SH-SY5Y (cell line): ENCODE measurements around the gene PTGER4.

Experiments used
- GATA2 ChIP-seq: IDR thresholded peaks from 2 replicates; pipeline ENCODE4 v1.6.1; 2011; ENCODE audit warnings: mild to moderate bottlenecking, low read depth, low read length
- GATA3 ChIP-seq: IDR thresholded peaks from 2 replicates; pipeline ENCODE4 v1.6.1; 2011; ENCODE audit warnings: low read depth, mild to moderate bottlenecking, low read length, moderate library complexity

Gene PTGER4

GRCh38 chr5:40700116-40700782 is 20.5 kb downstream of the PTGER4 start:
- TF ChIP-seq GATA2 (no peak), GATA3 (no peak)

- TF ChIP-seq GATA3 (no peak), GATA2 (no peak)
Measured at GRCh38 chr5:40714001-40714400, 34.3 kb downstream of the PTGER4 start.

GRCh38 chr5:40716000-40716399 is 36.3 kb downstream of the PTGER4 start:
- no peak for TF ChIP-seq GATA3
- no peak for TF ChIP-seq GATA2

- no peak for TF ChIP-seq GATA3
- TF ChIP-seq GATA2, result no peak
Measured at GRCh38 chr5:40716590-40716989, 36.9 kb downstream of the PTGER4 start.

- TF ChIP-seq GATA2 (no peak), GATA3 (no peak)
Measured at GRCh38 chr5:40717281-40717680, 37.6 kb downstream of the PTGER4 start.

- TF ChIP-seq GATA2 (no peak), GATA3 (no peak)
Measured at GRCh38 chr5:40720069-40720468, 40.4 kb downstream of the PTGER4 start.

- TF ChIP-seq GATA2 (no peak), GATA3 (no peak)
Measured at GRCh38 chr5:40733434-40733833, 53.7 kb downstream of the PTGER4 start.

- TF ChIP-seq GATA2, result no peak
- TF ChIP-seq GATA3, result no peak
Measured at GRCh38 chr5:40733879-40734563, 54.3 kb downstream of the PTGER4 start.

- TF ChIP-seq GATA3 (no peak), GATA2 (no peak)
Measured at GRCh38 chr5:40734986-40735385, 55.3 kb downstream of the PTGER4 start.

- TF ChIP-seq GATA2, result no peak
- no peak for TF ChIP-seq GATA3
Measured at GRCh38 chr5:40735609-40736008, 55.9 kb downstream of the PTGER4 start.

GRCh38 chr5:40736103-40736875 is 56.6 kb downstream of the PTGER4 start:
- TF ChIP-seq GATA3 (no peak), GATA2 (no peak)

- TF ChIP-seq GATA2, result no peak
- TF ChIP-seq GATA3, result no peak
Measured at GRCh38 chr5:40738502-40738901, 58.8 kb downstream of the PTGER4 start.
